ENCODE data around the gene CD207. TPM values are rescaled to one million over a fixed set of nuclear protein-coding genes. Genes with fewer than 3 reads are reported as not detected.

Gene CD207
- total RNA-seq, 1 donor = not detected

DNA sequence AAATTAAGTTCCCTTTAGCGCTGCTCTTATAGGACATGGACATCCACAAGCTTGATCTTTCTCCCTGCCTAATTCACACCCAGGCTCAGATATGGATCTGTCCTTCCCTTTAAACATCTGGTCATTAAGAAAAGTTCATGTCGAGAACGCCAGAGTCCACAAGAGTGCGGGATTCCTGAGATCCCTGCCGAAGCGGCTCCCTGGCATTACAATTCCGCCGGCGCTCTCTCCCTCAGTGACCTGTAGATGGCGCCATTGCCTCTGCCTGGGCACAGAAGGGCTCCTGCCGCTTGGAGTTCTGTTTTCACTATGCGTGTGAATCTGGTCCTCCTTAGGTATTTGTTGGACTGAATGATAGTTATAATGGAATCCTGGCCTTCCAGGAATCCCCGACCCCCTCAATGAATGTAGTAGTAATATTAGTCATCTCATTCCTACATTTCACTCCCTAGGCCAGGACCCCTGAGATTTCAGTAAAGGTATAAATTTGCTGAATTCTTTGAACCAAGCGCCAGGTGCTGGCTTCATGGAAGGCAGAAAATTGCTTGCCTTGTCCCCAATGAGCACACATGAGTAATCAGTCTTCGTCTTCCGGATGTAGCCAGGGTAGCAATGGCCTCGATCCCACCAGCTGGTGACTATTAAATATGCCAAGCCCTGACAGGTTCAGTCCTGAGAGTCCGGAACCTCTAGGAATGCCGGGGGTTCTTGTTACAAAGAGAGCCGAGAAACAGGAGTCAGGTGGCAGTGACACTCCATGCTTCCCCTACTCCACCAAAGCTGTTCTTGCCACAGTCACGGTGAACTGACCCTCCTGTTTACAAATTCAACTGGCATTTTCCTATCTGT is 26.4 kb upstream of the CD207 start:
- TF ChIP-seq, protein P1, sequence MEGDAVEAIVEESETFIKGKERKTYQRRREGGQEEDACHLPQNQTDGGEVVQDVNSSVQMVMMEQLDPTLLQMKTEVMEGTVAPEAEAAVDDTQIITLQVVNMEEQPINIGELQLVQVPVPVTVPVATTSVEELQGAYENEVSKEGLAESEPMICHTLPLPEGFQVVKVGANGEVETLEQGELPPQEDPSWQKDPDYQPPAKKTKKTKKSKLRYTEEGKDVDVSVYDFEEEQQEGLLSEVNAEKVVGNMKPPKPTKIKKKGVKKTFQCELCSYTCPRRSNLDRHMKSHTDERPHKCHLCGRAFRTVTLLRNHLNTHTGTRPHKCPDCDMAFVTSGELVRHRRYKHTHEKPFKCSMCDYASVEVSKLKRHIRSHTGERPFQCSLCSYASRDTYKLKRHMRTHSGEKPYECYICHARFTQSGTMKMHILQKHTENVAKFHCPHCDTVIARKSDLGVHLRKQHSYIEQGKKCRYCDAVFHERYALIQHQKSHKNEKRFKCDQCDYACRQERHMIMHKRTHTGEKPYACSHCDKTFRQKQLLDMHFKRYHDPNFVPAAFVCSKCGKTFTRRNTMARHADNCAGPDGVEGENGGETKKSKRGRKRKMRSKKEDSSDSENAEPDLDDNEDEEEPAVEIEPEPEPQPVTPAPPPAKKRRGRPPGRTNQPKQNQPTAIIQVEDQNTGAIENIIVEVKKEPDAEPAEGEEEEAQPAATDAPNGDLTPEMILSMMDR (IDR thresholded peaks at IDR 0.05; ENCODE audit: insufficient read depth, low read depth, low read length) = peak; percentile 99

DNA sequence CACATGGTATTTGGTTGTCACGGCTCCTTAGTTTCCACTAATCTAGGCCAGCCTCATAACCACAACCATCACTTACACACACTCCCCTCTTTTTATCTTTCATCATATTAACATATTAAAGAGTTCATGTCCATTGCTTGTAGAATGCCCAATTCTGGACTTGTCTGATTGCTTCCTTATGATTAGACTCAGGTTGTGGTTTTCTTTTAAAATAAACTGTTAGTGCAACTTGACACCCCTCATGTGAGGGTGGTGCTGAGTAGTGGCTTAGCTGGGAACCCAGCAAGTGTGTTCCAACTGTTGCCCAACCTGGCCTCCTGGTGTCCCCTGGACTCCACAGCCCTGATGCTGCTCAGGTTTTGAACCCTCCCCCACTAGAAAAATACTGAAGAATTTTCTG is 20.1 kb upstream of the CD207 start:
- no peak overlapping the region for H3K4me3 ChIP-seq (ENCODE audit: low read depth, low read length)
- TF ChIP-seq, protein P1 (IDR thresholded peaks at IDR 0.05; ENCODE audit: insufficient read depth, low read depth, low read length) = no peak
- DNase-seq (ENCODE audit: low read depth) = peak; percentile 17

More for the DNA sequence above, 26.4 kb upstream of the CD207 start:
- DNase-seq (ENCODE audit: low read depth) = peak; percentile 73
- no peak overlapping the region for H3K4me3 ChIP-seq (ENCODE audit: low read depth, low read length)

DNA sequence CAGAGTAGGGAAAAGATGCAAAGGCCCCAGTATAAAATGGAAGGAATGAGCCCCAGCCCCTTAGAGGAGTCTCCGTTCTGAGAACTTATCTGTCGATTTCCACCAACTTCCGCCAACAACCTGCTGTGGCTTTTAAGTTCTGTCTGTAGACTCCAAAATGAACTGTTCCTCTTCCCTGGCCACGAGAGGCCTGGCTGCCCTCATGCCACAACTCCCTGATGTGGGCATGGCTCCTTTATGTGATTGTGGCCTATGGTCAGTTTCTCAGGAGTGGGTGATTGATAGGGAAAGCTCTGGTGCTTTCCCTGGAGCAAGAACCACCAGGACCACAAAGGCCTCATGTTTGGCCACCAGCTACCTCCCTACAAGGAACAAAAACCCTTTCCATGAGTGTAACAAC is 18.8 kb upstream of the CD207 start:
- no peak for DNase-seq (ENCODE audit: low read depth)
- TF ChIP-seq, protein P1 (IDR thresholded peaks at IDR 0.05; ENCODE audit: insufficient read depth, low read depth, low read length) = no peak

DNA sequence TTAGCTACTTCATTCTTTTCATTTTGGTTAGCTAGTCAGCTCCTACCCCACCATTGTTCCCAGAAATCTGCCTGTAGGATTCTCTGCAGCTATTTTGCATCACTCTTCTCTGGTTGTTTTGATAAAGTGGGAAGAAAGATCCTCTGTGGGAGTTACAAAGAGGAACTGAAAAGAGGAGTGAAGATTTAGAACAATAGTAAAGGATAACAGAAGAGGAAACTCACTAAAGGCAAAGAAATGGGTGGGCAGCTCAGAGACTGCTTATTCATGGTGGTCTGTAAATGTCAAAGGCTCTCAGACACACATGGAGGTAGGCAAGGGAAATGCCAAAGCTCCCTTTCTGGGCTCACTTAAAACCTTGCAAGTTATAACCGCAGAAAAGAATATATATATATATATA is 17.2 kb upstream of the CD207 start:
- TF ChIP-seq, protein P1 (IDR thresholded peaks at IDR 0.05; ENCODE audit: insufficient read depth, low read depth, low read length) = no peak
- H3K4me3 ChIP-seq (ENCODE audit: low read depth, low read length) = no peak overlapping the region
- DNase-seq (ENCODE audit: low read depth) = no peak

More for the DNA sequence above, 18.8 kb upstream of the CD207 start:
- no peak overlapping the region for H3K4me3 ChIP-seq (ENCODE audit: low read depth, low read length)

DNA sequence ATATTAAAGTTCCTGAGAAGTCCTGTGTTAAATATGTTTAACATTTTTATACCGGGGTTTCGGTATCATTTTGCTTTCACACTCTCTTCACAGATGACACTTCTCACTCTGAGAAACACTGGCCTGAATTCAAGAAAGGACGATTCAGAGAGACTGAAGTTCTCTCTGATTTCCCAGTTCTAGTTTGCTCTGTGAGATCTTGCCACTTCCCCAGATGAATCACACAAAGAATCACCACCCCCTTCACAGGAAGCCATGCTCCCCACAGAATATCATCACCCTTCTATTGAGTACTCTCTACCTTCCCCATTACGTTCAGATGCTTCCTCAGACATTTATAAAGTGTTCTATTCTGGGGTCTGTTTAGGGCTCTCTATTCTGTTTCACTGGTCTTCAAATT is 16.1 kb upstream of the CD207 start:
- TF ChIP-seq, protein P1 (IDR thresholded peaks at IDR 0.05; ENCODE audit: insufficient read depth, low read depth, low read length) = no peak
- H3K4me3 ChIP-seq (ENCODE audit: low read depth, low read length) = no peak overlapping the region
- DNase-seq (ENCODE audit: low read depth) = no peak

DNA sequence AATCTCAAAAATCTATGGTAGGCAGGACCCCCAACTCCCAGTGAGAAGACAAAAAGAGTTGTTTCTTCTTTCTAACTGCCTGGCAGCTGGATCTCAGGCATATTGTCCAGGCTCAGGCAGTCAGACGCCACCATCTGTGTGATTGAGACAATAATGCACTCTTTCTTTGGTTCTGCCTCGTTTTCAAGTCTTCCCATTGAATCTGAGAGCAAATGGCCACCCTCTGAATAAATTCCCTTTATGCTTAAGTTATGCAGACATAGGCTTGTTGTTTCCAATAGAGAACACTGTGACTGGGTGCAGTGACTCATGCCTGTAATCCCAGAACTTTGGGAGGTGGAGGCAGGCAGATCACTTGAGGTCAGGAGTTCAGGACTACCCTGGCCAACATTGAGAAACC is 15.3 kb upstream of the CD207 start:
- no peak for DNase-seq (ENCODE audit: low read depth)
- H3K4me3 ChIP-seq (ENCODE audit: low read depth, low read length) = no peak overlapping the region
- TF ChIP-seq, protein P1 (IDR thresholded peaks at IDR 0.05; ENCODE audit: insufficient read depth, low read depth, low read length) = no peak

Data from fibroblast of villous mesenchyme (primary cell).